Stimulated activated CD4-positive, alpha-beta T cell treated with anti-CD3 and anti-CD28 coated beads, Interleukin-1b, Interleukin-23, amount 100 ng/mL, for 48 hours (primary cell): ENCODE data around the gene MCCD1.
"Not testable (repeated sequence)": the region's sequence is repeated elsewhere in the genome, so short reads cannot be mapped to it uniquely, and the experiment has no call there.

Experiments
- DNase-seq: peaks from one replicate; pipeline ENCODE4 v3.0.0-alpha.2; 2020

The MCCD1 gene, protein sequence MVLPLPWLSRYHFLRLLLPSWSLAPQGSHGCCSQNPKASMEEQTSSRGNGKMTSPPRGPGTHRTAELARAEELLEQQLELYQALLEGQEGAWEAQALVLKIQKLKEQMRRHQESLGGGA

DNA sequence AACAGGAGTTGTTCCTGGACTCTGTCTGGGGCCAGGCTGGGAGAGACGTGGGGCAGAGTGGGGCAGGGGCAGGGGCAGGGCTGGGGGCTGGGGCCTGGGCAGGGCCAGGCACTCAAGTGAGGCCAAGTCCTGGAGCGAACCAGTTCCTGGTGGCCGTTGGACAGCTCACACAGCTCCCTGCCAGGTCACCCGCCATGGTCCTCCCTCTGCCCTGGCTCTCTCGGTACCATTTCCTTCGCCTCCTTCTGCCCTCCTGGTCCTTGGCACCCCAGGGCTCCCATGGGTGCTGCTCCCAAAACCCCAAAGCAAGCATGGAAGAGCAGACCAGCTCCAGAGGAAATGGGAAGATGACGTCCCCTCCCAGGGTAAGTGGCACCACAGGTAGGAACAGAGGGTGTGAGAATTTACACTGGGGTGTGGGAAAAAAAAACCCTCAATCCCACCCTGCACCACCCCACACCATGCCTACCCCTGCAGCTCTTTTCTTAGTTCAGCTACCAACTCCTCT, at the start of gene MCCD1:
TSS of gene MCCD1 (plus strand) at position 142 of the 508 bp plus-strand sequence. CDS start at position 195, 53 bp downstream.
- DNase-seq: no peak

DNA sequence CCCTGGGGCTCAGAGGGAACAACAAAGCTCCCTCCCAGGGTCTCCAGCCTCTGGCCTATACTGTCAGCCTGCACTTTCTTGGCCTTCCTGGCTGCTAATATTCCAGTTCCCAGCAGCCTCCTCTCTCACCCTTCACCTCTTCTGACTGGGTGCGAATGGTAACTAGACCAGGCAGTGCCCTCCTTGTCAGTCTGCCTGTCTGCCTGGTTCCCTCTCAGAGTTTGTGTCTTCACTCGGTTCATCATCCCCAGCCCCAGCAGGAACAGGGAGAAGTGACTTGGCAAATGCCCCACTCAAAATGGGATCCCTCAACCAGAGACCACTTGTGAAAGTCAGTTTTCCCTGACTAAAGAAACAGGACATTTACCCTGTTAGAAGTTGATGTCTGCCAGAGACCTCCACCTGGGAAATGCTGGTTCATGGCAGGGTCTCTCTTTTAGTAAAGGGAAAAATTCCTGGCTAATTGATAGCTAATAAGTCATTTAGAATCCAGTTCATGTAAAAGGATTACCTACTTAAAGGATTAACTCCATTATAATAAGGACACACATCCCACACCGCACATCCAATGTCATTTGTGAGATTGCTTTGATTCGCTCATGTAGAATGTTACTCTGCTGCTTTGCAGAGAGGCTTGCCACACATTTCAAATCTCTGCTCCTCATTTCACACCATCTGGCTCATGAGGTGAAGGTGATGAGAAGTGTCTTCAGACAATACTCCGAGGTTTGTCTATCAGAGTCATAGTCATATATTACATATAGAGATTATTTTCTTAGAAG, 49.4 kb upstream of the MCCD1 start:
- no peak for DNase-seq

DNA sequence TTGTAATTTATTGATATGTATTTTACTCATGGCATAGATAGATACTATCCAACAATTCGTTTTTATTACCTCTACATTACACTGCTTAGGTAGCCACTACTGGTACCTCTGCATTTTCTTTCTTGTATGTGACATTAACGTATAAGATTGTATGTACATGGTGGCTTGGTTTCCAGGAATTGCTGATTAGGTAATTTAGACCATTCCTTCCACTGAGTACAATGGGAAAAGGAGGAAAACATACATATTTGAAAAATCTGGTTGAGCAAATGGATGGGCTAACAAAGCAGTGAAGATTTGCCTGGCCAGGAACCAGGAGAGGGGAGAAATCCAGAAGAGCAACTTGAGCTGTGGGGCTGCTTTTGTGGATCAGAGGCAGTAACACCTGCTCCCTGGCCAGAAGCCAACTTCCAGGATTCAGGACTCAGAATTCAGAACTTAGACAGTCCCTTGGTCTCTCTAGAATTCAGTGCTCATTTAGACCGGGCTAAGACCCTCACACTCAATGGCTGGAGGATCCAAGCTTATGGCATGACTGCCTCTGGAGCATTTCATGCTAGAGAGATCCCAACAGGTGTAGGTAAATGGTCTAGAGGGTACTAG, 48.7 kb upstream of the MCCD1 start:
- no peak for DNase-seq

DNA sequence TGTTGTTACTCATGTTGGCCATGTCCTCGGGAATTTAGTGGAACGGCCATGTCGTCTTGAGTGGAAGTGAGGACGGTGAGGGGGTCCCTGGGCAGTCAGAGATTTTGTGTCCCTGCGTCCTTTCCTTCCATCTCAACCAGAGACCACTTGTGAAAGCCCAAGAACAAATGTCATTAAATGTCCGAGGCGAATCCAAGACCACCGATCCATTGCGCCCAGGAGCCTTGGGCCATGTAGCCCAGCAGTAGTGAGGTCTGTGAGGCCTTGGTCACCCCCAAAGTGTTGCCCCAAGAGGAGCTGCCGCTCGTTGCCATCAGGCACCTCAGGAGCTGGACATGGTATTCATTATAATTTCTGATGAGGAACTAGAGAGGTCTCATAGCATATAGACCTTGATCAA, 48.2 kb upstream of the MCCD1 start:
- no peak for DNase-seq

DNA sequence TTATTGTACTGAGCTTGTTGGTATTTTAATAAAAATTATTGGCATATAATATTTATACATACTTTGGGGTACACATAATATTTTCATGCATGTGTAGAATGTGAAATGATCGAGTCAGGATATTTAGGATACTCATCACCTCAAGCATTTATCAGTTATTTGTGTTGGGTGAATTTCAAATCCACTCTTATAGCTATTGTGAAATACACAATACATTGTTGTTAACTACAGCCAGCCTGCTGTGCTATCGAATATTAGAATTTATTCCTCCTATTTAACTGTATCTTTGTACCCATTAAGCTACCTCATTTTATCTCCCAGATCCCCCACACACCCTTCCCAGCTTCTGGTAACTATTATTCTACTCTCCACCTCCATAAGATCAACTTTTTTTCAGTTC, 45.4 kb upstream of the MCCD1 start:
- no peak for DNase-seq

DNA sequence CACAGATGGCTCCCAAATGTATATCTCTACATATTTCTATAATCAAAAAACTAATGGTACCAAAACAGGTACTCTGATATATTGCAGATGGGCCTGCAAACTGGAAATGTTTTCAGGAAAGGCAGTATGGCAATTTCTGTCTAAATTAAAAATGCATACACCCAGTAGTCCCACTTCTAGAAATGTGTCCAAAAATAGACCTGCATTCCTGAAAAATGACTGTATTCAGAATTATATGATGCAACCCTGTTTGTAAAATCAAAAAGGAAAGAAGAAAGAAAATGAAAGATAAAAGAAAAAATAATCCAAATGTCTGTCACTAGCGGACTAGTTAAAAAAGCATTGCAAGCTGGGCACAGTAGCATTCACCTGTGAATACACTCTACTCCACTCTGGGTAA, 43.7 kb upstream of the MCCD1 start:
- no peak for DNase-seq

DNA sequence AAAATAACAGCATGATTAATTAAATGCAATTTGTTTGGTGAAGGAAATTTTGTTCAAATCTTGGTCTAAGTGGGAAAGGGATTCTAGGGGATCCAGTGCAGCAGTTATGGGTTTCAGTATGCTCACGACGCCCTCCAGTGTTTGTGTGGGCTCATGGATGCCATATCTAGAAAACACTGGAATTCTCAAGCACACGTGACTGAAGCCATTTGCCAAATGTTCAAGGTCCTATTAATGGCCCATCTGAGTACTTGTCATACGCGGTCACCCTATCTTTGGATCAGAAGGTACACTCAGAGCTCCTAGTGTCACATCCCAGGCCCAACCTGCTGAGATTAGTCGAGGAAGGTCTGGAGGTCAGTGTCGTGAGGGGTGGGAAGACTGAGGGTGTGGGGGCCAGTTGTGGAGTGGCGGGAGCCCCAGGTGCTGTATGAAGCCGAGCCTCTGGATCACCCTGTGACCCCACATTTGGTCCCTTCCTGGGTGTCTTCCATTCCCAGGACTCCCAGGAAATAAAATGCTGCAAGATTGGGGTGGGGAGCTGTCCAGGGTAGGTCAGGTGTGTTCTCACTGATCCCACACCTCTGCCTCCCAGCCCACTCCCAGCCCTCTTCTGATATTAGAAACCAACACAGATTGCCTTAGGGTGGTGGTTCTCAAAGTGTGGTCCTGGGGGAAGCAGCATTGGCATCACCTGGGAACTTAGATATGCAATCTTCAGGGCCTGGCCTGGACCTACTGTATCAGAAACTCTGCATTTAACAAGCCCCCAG, 42.5 kb upstream of the MCCD1 start:
- DNase-seq: not testable (repeated sequence)

DNA sequence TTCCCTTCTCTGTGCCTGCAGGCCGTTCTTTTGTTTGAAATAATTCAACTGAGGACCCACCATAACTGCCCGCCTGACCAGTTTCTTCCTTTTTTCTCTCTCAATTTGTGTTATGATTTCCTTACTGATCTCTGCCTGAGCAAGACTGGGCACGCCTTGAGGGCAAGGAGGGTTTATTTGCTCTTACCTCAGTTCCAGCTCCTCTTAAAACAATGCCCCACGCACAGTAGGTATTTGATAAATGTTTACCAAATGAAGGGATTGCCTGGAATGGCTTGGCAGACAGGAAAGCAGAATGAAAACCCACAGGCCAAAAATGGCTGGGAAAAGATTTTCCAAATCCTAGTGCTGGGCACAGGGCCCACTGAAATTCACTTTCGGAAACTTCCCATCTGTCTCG, 41.1 kb upstream of the MCCD1 start:
- not testable (repeated sequence) for DNase-seq

DNA sequence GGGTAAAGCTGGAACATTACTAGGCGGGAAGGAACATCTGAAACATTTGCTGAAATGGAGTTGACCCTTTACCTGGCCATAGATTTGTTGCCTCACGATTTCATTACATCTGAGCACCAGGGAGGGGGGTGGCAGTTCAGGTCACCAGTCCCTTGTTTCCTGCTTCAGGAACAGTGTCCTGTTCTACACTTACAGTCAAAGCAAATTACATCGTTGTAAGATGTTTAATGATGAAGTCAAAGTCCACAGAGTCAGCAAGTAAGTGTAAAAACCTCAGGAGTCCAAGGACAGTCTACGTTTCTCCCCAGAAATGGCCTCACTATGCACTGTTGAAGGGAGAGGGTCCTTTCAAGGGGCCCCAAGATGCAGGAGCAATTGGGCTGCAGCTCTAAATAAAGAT, 39.7 kb upstream of the MCCD1 start:
- DNase-seq: no peak

DNA sequence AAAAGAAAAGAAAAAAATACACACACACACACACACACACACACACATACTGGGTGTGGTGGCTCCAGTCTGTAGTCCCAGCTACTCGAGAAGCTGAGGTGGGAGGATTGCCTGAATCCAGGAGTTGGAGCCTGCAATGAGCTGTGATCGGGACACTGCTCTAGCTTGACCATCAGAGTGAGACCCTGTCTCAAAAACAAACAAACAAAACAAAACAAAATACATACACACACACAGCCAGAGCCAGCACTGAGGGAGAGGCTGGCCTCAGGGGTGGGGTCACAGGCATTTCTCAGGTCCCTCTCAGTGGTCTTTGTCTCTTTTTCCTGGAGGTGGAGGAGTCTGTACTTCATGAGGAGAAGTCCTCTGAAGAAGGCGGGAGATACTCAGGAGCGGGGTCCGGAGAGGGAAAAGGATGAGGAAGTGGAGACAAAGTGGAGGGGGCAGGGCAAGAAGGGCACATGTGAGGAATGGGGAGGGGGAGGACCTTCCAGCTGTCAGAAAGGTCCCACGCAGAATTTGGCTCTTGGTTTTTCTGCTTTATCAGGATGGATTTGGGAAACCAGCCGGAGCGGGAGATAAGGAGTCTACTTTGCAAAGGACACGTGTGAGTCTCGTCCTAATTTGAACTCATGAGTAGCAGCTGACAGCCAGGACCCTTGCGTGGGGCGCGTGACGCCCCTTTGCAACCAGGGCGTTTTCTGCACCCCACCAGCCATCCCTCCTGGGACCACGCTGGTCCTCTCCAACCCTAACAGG, 38.5 kb upstream of the MCCD1 start:
- DNase-seq: no peak

DNA sequence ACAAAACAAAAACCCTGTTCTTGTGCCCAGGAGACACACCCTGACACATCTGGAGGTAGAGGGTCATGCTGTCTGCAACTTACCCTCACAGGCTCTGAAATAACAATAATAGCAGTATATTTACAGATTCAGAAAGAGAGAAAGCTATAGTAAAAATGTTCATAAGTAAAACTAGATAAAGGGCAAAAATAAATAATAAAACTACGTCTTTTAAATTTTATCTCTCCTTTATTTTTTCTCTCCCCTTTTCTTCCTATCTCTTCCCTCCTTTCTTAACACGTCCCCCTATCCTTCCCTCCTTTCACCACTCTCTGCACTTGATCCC, 35.2 kb upstream of the MCCD1 start:
- not testable (repeated sequence) for DNase-seq

DNA sequence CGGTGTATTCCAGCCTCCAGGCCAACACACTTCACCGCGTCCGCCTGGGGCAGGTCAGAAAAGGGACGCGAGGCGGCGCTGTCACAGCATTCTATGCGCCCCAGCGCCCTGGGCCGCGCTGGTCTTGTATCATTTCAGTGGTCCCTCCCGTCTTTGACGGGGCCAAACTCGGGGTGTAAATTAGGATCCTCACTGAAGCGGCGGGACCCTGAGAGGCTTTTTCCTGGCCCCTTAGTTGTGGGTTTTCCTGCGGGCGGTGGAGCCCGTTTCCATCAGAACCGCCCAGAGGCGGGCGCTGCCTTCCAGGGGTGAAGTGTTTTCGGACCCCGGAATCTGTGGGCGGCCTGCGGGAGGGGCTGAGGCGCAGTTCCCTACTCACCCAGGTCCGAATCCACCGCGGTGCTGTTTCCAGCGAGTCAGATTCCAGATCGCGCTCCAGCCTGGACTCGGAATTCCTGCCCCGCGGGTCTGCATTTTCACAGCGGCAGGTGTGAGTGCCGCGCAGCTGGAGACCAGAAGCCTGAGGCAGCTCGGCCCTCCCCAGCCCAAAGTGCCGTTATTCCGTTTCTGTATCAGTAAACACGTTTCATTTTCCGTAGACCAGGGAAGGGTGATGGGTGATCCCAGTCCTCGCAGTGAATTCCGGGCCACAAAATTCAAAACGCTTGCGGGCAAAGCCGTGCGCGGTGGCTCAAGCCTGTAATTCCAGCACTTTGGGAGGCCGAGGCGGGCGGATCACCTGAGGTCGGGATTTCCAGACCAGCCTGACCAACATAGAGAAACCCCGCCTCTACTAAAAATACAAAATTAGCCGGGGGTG, 34.7 kb upstream of the MCCD1 start:
- peak; percentile 77 for DNase-seq

DNA sequence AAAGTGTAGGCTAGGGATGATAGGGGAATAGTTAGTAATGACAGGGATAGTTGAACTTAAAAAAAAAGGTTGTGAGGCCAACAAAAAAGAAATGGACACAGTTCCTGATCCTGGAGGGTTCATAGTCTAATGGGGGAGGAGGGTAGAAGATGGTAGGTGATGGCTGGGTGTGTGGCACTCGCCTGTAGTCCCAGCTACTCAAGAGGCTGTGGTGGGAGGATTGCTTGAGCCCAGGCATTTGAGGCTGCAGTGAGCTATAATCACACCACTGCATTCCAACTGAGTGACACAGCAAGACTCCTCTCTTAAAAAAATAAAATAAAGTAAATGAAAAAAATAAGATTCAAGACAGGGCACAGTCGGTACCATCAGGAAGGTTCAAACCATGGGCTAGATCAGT, 33.2 kb upstream of the MCCD1 start:
- no peak for DNase-seq

DNA sequence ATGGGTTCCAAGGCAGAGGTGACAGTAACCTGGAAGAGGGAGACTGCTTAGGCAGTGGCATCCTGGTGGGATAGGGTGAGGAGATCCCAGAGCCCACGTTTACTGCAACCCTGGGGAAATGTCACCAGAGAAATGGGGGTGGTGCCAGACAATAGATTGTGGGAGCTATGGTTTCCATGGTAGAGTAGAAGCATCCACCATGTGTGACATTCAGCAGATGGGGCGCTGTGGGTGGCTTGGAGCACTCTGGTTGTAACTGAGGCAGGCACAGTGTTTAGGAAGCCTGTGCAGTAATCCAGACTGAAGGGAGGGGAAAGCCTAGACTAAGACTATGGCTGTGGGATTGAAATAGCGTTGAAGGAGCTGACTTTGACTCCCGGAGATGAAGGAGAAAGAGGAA, 31.9 kb upstream of the MCCD1 start:
- DNase-seq: not testable (repeated sequence)

DNA sequence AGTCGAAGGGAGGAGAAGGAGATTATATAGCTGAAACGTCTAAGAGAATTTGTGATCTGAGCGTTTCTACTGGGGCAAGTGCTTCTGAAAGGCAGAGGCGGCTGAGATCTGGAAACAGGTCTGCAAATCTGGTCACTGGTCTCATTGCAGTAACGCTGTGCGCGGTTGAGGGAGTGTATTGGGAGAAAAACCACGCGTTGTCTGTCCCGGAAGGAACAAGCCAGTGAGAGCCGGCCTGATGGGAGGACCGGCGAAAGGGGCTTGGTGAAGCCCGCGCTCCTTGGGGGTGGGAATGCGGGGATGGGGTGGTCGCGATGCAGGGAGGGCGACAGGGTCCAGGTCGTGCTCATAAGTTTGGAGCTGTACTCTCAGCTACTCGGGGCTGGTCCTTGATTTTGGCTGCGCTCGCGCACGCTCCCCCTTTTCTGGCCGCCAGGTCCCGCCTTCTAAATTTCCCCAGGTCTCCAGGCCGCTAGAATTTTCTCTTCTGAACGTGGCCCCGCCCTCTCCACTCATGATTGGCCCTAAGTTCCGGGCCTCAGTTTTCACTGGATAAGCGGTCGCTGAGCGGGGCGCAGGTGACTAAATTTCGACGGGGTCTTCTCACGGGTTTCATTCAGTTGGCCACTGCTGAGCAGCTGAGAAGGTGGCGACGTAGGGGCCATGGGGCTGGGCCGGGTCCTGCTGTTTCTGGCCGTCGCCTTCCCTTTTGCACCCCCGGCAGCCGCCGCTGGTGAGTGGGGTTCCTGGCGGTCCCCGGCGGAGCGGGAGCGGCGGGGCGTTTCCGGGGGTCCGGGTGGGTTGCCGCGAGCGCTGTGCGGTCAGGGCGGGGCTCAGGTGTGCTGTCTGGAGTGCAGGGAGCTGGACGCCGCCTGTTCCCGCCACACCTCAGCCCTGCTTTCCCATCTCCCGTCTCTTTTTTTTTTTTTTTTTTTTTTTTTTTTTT, 31.0 kb upstream of the MCCD1 start, which contains the start of gene MICB:
TSS of gene MICB (plus strand) at position 615 of the 946 bp plus-strand sequence. CDS start at position 664, 49 bp downstream.
- DNase-seq: peak; percentile 81

DNA sequence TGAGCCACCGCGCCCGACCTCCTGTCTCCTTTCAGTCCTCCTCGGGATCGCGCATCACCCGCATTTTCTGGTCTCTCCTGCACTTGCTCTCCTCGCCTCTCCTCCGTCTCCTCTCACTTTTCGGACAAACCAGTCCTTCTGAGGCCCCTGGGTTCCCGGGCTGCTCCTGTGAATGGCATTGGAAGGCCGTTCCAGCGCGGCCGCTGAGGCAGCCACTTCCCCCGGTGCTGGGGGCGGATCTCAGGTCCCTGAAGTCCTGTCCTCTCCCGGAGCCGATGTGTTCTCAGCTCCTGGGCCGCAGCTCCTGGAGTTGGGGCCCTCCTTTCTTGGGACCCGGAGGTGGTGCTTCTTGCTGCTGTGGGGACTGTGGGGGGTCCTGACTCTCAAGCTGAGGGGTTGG, 30.0 kb upstream of the MCCD1 start:
- no peak for DNase-seq

DNA sequence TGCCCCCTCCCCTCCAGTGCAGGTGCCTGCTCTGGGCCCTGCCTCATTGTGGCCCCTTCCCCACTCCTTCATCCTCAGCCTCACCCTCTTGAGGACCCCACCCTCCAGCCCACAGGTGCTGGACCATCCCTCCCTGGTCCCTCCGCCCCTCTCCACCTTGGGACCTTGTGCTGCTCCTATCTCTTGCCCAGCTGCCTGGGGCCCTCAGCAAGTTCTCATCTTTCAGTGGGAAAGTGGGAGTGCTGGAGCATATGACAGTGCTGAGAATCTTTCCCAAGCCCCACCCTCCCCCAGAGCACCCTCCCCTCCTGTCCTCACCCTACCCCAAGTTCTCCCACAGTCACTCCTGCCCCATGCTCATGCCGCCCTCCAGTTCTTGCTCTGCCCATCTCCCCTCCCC, 29.1 kb upstream of the MCCD1 start:
- DNase-seq: not testable (repeated sequence)

DNA sequence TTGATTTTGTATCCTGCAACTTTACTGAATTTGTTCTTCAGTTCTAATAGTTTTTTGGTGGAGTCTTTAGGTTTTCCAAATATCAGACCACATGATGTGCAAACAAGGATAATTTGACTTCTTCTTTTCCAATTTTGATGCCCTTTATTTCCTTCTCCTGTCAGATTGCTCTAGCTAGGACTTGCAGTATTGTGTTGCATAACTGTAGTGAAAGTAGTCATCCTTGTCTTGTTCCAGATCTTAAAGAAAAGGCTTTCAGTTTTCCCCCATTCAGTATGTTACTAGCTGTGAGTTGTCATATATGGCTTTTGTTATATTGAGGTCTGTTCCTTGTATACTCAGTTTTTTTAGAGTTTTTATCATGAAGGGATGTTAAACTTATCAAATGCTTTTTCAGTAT, 26.2 kb upstream of the MCCD1 start:
- DNase-seq: no peak

DNA sequence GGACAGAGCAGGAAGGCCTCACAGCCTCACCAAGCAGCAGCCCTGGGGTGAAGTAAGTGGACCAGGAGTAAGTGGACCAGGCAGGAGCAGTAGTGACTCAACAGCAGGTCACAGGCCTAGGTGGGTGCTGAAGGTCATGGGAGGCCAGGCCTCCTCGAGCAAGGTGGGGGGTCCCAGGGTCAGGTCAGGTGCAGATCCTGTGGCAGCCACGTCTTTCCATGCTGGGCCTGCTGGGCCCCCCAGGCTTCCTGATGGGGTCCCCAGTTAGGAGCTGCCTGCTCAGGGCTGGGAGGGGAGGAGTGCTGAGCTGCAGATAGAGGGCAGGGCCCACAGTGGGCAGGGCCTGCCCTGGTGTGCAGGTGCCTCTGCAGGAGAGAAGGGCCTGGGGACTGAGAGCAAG, 19.7 kb upstream of the MCCD1 start:
- not testable (repeated sequence) for DNase-seq

DNA sequence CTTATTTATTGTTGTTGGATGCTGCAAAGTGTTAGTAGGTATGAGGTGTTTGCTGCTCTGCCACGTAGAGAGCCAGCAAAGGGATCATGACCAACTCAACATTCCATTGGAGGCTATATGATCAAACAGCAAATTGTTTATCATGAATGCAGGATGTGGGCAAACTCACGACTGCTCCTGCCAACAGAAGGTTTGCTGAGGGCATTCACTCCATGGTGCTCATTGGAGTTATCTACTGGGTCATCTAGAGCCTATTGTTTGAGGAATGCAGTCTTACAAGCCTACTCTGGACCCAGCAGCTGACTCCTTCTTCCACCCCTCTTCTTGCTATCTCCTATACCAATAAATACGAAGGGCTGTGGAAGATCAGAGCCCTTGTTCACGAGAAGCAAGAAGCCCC, 18.8 kb upstream of the MCCD1 start:
- no peak for DNase-seq
